ENCODE data around the gene IFI27L1. TPM values are rescaled to one million over a fixed set of nuclear protein-coding genes. Genes with fewer than 3 reads are reported as not detected.

The IFI27L1 gene
- total and polyA plus RNA-seq, 2 donors (not counting 3 experiments of a cell fraction or from before 2014, with no cell fraction given), result 31.1 to 38.1 TPM

- Histone ChIP-seq H3K27me3 (ENCODE audit: control insufficient read depth in 2 of 2, insufficient read depth in 2 of 2, low read length in 2 of 2) (no peaks in the 10 kb centered on the region), H2AFZ (ENCODE audit: low read depth, low read length) (no peak overlapping the region), H3K27ac (ENCODE audit: insufficient read depth, low read depth, low read length) (no peak overlapping the region), H3K9me3 (replicated peaks; ENCODE audit: control insufficient read depth, insufficient read depth, low read length) (no peaks in the 10 kb centered on the region), H3K4me2 (ENCODE audit: insufficient read depth, low read length) (no peak overlapping the region), H3K4me1 (ENCODE audit: control insufficient read depth, extremely low read depth, insufficient read depth, low read length) (peaks cover 9% of the 10 kb centered on the region), H3K4me3 (replicated peaks in 1 of 3; ENCODE audit: insufficient read depth in 1 of 3, low read depth in 1 of 3, low read length in 3 of 3) (no peak overlapping the region), H3K36me3 (ENCODE audit: control insufficient read depth in 2 of 2, extremely low read depth in 1 of 2, insufficient read depth in 2 of 2, low read length in 2 of 2) (no peaks in the 10 kb centered on the region), H3K79me2 (ENCODE audit: control insufficient read depth, insufficient read depth, low read length) (no peaks in the 10 kb centered on the region), H3K9me1 (replicated peaks; ENCODE audit: control insufficient read depth, extremely low read depth, insufficient read depth, low read length) (no peaks in the 10 kb centered on the region), H3K9ac (replicated peaks; ENCODE audit: extremely low read depth, insufficient read depth, low read length) (no peak overlapping the region), H4K20me1 (replicated peaks; ENCODE audit: control insufficient read depth, extremely low read depth, insufficient read depth, low read length) (no peaks in the 10 kb centered on the region)
- no peak for DNase-seq (ENCODE audit: low read depth, low spot score)
- BruUV-seq (replicated peaks), result no TSS peak
- dilution Hi-C loops (cut with MboI; ENCODE audit: extremely low pct_ligation_motif_present, low sequenced_read_pairs), result no loop called here
- FAIRE-seq, result no peak
- ChIA-PET CTCF (interaction anchor here (0.6 to 1.7 kb wide), 3 partner anchors 16 to 75 kb away, joined by 3 read pairs; no protein-coding TSS in a partner anchor), POLR2A (no interaction called here)
- TF ChIP-seq MYC (IDR thresholded peaks at IDR 0.05; ENCODE audit: low read depth, low read length) (no peak), CTCF (IDR thresholded peaks at IDR 0.05; ENCODE audit: extremely low read depth in 1 of 2, insufficient read depth in 1 of 2, low read depth in 1 of 2, low read length in 2 of 2) (no peak), EZH2 (IDR thresholded peaks at IDR 0.05; ENCODE audit: borderline replicate concordance, low read depth, low read length, severe bottlenecking) (no peak), MAX (IDR thresholded peaks at IDR 0.05; ENCODE audit: insufficient read depth, insufficient read length) (no peak), POLR2A (IDR thresholded peaks at IDR 0.05; ENCODE audit: low read depth, low read length) (no peak), GATA2 (IDR thresholded peaks at IDR 0.05; ENCODE audit: insufficient read depth, insufficient read length, low read depth, low read length) (no peak), POLR2AphosphoS5 (IDR thresholded peaks at IDR 0.05; ENCODE audit: insufficient read depth, low read depth, low read length) (no peak)
- intact Hi-C loops (cut with micrococcal nuclease), result no loop called here
These were observed 45.2 kb downstream of the IFI27L1 start for GRCh38 chr14:94126419-94126677.

Data from endothelial cell of umbilical vein (primary cell).